Measurements from ENCODE around the gene ATG4B.

DNA sequence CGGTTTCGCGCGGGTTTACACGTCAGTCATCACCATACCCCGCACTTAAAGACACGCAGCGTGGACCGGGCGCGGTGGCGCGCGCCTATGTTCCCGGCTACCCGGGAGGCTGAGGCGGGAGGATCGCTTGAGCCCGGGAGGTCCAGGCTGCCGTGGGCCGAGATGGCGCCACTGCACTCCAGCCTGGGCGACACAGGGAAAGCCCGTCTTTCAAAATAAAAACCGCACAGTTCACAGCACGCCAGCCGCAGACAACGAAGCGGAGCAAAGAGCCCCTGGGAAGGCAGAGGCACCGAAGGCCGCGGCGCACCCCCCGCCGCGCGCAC is 48.8 kb downstream of the ATG4B start:
- no peak for TF ChIP-seq POLR2A (IDR thresholded peaks at IDR 0.05)
- TF ChIP-seq CTCF (IDR thresholded peaks at IDR 0.05): no peak
- no peak for TF ChIP-seq EP300 (IDR thresholded peaks at IDR 0.05)
- no peak for TF ChIP-seq POLR2AphosphoS5 (IDR thresholded peaks at IDR 0.05)
